HL-60/S4 treated with retinoic acid at 250 ng/mL for 4 days and 3 days (cell line): ENCODE data around the gene OR5B3.
"Not testable (repeated sequence)": the region's sequence is repeated elsewhere in the genome, so short reads cannot be mapped to it uniquely, and the experiment has no call there.

Experiments
- in situ Hi-C: fragments of 300-500 bp; cut with MboI; formaldehyde crosslinking; loops from 2 replicates; pipeline ENCODE4 v1.7.0; 2022; ENCODE audit warnings: low sequenced_read_pairs

Gene OR5B3

DNA sequence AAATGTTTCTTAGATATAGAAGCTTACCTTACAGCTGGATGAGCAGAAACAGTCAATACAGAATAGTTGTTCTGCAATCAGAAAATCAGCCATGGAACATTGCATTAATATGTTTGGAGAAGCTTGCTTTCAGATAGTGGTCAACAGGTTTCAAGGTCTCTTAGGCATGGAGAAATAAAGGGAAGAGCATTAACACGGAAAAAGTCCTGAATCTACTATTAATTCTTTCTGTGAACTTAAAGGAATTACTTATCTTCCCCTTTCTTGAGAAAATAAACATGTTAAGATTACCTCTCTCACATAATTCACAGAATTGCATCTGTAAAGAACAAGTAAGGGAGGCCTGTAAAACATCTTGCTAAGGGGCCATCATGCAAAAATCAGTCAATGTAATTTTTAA is at the start of gene OR5B3:
Gene OR5B3, minus strand, starts transcription at position 101 of the 400 bp plus-strand sequence. CDS start 3,465 bp downstream, outside the sequence.
- in situ Hi-C loops = no loop called here

DNA sequence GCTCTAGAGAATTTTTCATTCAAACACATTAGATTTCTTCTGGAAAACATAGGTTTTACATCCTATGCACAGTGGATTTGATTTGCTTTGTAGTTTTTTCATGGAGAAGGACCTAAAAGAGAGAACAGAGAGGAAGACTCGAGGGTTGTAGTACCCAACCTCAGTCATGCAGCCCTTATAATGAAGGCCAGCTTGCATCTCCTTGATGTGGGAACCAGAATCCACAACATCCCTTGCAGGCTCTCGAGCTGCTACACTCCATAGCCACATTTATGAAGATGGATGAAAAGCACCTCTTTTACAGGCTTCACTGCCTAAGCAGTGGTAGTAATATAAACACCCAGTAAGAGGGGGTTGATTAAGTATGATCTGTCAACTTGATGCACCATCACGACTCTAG is 44.9 kb upstream of the OR5B3 start:
- in situ Hi-C loops = no loop called here

DNA sequence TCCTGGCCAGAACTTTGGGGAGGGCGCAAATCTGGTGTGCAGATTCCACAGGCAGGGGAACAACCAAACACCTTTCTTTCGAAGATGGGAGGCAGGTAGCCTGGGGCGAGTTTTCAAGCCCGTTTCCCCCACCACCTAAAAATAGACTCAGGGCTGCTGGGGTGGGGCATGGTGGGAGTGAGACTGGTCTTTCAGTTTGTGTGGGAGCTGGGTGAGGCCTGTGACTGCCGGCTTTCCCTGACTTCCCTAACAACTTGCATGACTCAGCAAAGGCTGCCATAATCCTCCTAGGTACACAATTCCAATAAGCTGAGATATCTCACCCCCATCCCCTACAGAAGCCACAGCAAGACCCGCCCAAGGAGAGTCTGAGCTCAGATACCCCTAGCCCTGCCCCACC is 39.6 kb upstream of the OR5B3 start:
- in situ Hi-C loops = no loop called here

DNA sequence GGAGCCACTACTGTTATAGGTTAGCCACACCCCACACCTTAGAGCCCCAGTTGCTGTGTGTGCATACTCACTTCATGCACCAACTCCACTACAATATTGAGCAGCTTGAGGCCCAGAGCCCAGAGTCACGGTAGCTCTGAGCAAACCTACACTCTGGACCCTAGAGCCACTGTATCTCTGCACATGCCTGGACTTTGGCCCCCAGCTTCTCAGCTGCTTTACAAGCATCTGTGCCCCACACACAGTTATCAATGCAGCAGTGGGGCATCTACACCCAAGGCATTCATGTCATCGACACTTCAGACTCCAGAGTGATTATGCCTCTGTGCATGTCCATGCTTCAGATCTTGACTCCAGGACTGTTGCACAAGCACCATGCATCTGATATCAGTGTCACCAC is 37.6 kb upstream of the OR5B3 start:
- in situ Hi-C loops = no loop called here

DNA sequence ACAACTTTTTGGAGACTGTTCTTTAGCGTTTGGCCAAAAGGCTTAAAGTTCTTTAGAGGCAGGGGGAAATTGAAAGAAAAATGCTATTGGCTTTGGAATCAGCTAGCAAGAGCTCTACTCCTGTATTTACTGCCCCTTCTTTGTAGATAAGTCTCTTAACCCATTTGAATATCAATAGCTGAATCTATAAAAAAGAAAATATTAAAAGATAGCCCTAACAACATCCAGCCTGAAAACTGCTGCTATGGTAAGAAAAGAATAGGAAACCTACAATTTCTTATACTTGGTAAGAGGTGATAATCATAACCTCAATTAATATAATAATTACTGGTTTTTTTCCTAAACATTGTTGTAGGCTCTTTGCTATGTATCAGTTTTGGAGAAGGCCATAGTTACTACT is 35.5 kb upstream of the OR5B3 start, which contains the start of gene OR5B12:
Gene OR5B12, minus strand, starts transcription at position 101 of the 400 bp plus-strand sequence. CDS start 2,085 bp downstream, outside the sequence.
- in situ Hi-C loops = no loop called here

DNA sequence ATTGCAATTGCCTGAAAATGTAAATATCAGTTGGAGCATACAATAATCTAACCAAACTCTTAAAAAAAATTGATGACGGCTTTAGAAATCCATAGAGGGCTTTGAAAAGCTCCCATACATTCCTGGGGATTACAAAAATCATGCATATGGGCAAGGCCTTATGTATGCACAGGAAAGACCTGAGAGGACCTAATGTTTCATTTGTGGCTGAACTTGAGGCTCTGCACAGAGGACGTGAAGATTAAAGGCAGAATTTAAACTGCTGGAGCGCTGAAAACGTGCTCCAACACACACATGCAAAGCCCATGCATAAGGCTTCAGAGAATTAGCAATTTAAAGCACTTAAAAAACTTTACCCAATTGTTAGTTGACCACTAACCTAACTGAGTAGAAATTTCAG is 31.8 kb upstream of the OR5B3 start:
- in situ Hi-C loops = no loop called here

DNA sequence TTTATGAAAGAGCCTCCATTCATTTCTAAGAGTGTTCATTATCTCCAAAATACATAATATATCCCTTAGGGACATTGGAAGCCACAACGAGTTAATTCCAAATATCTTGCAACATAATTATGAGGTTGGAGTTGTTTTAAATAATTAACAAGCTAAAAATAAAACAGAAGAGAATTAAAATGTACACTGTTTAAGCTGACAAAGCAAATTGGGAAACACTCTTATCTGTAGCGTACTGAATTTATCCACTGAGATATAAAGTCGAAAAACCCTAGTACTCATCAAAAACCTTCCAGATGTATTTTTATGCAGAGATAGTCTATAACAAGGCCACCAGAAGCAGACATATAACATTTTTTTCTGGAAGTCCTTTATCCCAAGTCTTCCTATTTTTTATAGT is 27.5 kb upstream of the OR5B3 start:
- in situ Hi-C loops = no loop called here

DNA sequence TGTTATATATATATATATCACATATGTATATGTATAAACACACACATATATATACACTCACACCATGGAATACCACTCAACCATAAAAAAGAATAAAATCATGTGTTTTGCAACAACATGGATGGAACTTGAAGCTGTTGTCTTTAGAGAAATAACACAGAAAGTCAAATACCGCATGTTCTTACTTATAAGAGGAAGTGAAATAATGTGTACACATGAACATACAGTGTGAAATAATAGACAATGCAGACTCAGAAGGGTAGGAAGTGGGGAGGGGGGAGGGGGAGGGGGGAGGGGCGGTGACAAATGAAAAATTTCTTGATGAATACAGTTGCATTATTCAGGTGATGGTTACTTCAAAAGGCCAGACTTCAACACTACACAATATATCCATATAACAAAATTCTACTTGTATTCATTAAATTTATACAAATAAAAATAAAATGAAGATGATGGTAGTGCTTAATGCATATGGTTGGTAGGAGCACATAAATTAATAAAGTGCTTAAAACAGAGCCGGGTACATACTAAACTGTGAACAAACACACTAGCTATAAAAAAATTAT is 27.0 kb upstream of the OR5B3 start:
- in situ Hi-C loops = no loop called here

DNA sequence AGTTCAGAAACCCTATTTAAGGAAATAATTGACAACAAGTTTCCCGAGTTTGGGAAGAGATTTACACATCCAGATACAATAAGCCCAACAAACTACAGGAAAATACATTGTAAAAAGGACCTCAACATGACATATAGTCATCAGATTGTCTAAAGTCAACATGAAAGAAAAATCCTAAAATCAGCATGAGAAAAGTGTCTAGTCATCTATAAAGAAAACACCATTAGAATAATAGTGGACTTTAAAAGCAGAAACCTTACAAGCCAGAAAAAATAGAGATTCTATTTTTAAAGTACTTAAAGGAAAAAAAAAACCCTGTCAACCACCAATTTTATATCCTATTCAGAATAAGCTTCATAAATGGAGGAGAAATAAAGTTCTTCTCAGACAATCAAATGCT is 22.6 kb upstream of the OR5B3 start:
- in situ Hi-C loops = no loop called here

DNA sequence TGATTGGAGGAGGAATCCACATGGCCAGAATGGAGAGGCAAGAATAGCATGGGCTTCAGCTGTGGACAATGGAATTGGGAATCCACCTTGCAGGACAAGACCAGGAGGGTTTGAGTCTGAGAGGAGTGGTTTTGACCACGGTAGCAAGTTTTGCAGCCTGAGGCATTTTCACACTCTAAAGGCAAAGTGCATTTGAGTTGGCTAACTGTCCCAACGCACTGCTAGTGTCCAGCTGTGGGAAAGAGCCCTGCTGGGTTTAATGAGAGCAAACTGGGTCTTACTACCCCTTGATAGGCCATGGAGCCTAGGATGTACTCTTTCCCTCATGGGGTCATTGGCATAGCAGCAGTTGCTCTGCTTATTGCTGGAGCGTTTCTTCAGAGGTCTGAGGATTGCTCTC is 21.3 kb upstream of the OR5B3 start, which contains the start of gene OR5B2:
Gene OR5B2, minus strand, starts transcription at position 101 of the 400 bp plus-strand sequence. CDS start 4,860 bp downstream, outside the sequence.
- in situ Hi-C loops = no loop called here

DNA sequence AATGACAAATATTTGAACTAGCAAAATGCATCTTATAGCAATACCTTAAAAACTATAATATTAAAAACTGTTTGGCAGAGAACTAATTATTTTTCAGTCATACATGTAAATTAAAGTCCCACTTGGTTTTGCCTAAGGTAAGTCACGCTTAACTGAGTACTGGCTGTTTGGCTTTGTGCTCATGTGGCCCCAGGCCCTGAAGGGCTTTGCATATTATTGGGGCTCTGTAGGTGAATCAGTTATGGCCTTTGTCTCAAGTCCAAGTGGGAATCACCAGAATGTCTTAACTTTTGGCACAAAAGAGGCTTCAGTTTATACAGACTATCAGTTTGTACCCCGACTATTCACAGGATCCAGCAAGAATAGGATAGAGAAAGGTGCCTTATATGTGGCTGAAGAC is 7.1 kb downstream of the OR5B3 start:
- in situ Hi-C loops = not testable (repeated sequence)

DNA sequence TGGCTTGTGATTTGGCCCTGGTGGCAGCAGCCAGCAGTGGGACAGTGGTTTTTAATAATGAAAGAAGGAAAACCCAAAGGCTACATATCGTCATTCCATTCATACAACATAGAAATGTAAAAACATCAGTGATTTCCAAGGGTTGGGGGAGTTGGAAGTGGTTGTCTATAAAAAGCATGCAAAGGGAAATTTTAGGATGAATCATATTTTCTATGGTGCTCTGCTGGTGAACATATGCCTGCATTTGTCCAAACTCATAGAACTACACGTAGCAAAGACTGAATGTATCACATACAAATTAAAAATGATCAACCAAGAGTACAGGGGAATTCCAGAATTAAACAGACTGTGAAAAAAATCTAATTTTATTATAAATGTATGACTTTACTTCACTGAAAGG is 11.1 kb downstream of the OR5B3 start:
- in situ Hi-C loops = no loop called here

DNA sequence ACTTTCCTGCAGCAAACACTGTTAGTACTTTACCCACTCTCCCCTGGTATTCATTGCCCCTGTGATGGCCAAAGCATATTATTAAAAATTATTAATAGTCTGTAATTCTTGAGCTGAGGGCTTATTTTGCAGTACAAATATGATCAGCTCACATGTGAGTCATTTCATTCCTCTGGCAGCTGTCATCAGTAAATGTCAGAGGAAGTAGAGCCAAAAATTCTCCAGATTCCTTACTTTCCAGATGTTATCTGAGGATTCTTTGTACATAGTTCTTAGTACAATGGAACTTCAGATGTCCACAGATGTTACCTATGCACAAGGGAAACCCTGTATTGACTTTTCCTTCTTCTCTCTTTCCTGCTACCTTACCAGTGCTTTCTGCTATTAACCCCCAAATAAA is 12.5 kb downstream of the OR5B3 start:
- in situ Hi-C loops = no loop called here

DNA sequence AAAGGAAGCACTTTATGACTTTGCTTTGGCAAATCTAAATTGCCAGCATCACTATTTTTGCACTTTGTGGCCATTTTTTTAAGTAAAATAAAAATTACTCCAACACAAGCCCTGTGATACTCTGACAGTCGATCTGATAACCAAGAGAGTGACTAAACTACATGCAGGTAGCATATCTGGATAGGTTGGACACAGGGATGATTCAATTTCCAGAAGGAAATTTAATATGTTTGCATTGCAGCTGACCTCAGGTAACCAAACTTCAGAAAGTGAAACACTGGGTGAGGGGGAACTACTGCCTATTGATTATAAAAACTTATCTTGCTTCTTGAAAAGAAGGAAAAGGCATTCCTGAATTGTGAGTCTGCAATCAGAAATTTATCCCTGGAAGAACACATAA is 13.9 kb downstream of the OR5B3 start:
- in situ Hi-C loops = no loop called here

DNA sequence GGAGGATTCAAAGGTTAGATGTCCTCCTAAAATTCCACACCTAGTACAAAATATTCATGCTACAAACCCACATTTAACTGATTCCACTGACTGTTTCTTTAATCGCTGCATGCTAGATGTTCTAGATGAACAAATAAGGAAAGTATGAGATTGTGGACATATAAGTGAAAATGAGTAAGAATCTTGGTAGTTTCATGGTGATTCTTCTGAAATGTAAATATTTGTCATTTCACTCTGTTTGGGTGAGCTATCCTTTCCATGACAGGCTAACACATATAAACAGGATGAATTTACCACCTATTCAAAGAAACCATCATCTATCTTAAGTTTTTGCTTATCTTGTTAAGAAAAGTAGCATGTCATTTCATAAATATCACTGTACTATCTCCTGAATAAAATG is 14.8 kb downstream of the OR5B3 start:
- in situ Hi-C loops = no loop called here

DNA sequence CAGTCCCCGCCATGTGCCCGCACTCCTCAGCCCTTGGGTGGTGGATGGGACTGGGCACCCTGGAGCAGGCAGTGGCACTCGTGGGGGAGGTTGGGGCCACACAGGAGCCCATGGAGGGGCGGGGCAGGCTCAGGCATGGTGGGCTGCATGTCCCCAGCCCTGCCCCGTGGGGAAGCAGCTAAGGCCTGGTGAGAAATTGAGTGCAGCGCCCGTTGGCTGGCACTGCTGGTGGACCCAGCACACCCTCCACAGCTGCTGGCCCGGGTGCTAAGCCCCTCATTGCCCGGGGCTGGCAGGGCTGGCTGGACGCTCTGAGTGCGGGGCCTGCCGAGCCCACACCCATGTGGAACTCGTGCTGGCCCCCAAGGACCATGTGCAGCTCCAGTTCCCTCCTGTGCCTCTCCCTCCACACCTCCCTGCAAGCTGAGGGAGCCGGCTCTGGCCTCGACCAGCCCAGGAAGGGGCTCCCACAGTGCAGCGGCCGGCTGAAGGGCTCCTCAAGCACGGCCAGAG is 16.1 kb downstream of the OR5B3 start:
- in situ Hi-C loops = no loop called here

DNA sequence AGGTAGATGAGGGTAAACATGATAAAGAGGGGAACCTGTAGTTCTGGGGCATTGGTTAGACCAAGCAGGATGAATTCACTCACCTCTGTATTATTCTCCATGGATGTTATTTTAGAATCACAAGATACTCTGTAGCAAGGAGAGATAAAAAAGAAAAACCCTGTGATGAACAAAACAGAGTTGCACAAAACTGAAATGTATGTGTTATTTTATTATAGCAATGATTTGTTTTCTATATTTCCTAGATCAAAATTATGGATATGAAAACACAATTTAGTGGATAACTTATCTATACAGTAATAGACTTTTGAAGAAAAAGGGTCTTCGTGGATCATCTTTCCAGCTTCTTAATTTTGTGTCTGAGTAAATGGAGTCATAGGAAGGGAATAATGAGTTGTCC is 47.7 kb downstream of the OR5B3 start, which contains the start of gene OR5B17:
Gene OR5B17, minus strand, starts transcription at position 101 of the 400 bp plus-strand sequence. Its CDS starts 0 bp downstream, at position 101.
- in situ Hi-C loops = no loop called here

DNA sequence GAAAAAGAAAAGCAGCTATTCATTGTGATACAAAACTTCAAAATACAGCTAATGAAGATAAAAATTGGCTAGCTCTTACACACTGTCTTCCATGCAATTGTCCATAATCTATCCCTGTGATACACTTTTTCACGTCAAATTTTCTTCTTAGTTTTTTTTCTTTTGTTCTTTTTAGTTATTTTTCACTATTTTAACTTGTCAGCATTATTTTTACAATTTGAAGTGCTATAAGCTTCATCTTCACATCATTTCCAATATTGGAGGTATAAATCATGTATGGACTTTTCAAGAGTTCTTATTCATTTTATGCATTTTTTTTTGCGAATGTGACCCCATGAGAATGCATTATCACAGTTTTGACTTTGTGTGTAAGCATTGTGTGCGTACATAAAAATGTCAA is 51.9 kb downstream of the OR5B3 start:
- in situ Hi-C loops = no loop called here
